ENCODE data around the gene CEP43.

The CEP43 gene

DNA sequence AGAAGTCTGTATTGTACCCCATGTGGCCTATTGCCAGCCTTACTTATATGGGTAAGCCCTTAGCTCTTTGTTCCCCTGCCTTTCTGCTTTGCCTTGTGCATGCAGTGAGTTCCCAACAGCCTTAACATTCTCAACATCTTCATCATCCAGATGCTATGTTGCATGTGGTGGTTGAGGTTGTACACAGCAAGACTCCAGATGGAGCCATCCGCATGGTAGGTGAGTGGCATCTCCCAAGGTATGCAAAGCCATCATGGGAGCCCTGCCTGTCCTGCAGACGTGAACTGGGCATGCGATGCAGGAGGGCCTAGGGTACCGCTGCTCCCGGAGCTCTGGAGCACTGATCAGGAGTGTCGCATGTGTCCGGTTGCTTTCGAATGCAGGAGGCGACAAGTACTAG is 16.1 kb downstream of the CEP43 start:
- DNase-seq, result no peak

DNA sequence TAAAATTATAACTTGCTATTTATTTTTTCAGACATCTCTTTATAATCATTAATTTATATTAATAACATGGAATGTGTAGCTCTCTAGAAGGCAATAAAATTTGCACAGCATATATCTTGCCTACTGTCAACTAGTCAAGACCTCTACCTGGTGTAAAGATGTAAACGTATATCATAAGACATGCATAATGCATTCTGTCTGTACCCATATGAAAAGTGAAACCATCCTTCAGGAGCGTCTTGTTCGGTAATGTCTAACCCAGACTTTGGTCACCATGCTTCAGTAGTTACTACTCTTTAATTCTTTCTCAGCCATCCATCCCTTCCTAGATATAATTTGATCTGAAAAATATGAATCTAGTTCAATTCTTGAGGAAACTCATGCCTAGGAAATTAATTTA is 21.0 kb downstream of the CEP43 start:
- no peak for DNase-seq

DNA sequence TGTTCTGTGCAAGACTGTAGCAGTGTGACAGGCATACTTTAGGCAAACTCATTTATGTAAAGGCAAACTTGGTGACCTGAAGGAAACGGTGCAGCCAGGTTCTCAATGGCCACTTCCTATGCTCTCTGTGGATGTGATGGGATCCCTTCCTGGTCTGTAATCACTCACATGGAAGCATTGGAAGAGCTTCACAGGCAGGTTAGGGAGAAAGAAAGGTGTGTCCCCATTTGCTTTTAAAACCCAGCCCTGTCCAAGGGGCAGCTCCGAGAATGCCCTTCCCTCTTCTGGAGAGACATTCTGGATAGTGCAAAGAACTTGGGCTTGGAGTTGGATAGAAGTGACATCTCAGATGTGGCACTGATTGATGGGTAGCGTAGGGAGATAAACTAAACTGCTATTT is 28.1 kb downstream of the CEP43 start:
- no peak for DNase-seq

DNA sequence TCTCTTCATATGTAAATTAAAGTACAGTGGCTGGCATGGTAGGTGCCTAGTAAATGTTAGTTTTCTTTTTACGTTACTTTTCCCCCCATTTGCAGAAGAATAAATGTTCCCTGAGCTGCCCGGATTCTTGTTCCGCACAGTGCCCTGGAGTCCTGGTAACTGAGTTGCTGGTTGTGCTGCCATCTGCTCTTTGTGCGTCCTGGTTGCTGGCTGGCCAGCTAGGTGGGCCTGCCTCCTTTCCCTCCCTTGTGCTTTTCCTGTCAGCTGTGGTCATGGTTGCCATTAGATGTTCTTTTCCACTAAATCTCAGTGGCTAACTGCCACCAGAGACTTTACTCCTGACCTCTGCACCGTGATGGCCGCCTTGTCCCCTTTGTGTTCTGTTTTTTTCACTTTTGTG is 28.6 kb downstream of the CEP43 start:
- DNase-seq, result no peak

DNA sequence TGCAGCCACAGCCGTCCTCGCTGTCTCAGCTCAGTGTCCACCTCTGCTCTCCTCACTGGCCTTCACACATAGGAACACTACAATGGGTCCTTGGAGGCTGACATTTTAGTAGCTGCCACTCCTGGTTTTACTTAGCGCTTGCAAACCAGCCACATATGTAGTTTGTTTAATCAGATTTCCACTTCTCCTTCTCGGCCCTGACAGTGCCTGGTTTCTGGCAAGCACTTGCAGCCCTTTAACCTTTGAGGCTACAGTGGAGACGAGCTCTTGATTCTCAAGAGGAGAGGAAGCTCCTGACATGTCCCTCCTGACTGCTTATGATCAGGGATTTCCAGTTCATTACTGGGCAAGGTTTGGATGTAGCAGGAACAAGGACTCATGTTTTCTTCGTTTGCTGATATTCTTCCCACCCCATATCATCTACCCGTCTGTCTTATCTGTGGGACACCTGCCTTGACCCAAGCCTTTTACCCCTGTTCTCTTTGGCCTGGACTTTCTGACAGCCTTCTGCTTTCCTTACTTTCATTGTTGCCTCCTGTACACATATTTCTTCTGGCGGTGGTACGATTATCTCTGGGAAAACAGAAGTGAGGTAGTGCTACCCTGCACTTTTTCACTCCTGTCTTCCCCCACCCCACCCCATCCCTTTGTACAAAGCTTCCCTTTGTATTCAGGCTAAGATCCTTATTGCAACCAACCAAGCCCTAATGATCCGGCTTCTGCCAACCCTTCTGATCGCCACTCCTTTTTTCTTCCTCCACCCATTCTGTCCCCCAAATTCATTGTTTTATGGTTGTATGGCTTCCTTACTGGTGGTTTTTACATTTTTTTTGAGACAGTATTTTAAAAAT is 31.2 kb downstream of the CEP43 start:
- DNase-seq, result no peak

DNA sequence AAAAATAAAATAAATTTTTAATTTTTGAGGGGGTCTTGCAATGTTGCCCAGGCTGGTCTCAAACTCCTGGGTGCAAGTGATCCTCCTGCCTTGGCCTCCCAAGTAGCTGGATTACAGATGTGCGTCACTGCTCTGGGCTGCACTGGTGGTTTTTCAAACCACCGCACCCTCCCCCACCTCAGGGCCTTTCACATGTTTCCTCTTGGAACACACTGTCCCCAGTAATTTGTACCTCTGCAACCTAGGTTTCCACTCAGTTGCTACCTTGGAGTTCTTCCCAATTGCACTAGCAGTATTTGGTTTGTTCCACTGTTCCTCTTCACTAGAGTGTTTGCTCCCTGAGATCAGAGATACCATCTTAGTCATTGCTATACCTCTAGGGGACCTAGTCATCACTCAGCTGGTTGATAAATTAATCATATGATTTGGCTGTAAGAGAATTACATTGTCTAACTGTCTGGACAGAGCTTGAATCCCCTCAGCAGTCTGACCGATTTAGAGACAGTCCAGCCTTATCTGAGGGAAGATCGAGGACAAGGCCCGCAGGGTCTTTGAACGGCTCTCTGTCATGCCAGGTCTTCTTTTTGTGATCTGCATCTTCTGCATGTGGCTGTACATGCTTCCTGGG is 32.0 kb downstream of the CEP43 start:
- no peak for DNase-seq

DNA sequence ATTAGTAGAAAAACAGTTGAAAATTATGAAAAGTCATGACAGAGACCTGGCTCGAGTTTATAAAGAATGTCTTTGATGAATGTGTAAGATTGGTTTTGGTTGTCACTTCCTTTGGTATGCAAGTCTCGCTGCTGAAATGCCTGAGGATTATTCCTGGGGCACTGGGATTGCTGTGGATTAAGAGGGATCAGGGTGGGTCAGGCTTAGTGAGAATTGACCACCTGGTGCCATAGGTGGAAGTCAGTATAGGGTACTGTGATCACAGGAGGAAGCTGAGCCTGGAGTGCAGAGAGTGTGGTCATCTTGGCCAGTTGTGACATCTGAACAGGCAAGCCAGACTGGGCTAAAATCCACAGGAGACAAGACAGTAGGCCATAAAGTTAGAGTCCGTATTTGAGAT is 34.9 kb downstream of the CEP43 start:
- DNase-seq, result no peak

DNA sequence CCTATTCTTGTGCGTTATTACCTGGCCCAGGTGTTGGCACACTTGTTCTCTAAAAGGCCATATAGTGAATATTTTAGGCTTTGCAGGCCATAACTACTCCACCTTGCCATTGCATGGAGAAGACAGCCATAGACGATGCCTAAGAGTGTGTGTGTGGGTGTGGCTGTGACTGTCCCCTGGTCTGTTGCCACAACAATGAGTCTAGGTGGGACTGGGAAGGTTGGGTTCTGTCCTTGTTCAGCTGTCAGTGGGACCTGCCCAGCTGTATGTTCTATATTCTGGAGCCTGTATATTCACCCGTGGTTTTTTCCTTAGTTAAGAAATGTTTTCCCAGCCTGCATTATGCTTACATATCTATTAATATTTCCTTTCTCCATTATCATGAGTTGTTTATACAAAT is 38.6 kb downstream of the CEP43 start:
- DNase-seq, result no peak

DNA sequence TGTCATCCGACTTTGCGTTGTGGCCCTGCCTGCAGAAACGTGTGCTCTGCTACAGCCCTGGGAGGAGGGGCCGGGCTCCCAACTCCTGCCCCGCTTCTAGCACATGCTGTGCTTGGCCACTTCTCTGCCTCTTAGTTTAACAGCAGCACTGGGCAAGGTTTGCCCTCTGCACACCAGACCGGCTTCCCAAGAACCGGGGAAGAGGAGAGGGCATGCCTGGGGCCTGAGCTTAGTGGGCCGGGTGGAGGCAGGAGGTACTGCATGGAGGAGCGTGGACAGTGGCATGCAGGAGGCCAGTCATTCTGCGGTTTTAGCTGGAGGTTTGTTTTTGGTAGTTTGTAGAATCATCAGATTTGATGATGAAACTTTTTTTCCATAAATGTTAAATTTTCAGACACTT is 45.5 kb downstream of the CEP43 start:
- no peak for DNase-seq

DNA sequence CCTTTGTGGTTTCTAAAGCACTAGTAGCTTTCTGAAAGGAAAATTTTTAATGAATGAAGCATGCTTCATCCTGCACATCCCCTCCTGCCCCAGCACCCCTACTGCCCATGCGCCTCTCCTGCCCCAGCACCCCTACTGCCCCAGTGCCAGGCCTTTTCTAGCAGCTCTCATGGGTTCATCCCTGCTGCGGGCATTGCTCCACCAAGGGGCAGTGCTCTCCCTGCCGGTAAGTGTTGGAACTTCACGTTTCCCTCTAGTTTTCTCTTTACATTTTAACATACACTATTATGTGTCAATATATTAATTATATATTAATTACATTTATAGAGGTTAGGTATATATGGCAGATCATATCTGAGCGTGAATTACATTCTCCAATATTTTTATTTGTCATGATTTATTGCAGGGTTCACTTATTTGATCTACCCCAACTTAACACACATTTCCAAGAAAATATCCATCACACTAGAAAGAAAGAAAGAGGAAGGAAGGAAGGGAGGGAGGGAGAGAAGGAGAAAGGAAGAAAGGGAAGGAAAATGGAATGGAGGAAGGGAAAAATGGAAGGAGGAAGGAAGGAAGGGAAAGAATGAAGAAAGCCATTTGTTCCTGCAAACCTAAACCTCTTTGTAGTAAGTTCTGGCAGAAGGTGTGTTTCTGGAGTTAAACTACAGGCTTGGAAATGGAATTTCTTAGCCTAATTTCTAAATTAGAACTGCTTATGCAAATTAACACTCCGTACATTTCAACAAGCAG is 46.8 kb downstream of the CEP43 start:
- no peak for DNase-seq

DNA sequence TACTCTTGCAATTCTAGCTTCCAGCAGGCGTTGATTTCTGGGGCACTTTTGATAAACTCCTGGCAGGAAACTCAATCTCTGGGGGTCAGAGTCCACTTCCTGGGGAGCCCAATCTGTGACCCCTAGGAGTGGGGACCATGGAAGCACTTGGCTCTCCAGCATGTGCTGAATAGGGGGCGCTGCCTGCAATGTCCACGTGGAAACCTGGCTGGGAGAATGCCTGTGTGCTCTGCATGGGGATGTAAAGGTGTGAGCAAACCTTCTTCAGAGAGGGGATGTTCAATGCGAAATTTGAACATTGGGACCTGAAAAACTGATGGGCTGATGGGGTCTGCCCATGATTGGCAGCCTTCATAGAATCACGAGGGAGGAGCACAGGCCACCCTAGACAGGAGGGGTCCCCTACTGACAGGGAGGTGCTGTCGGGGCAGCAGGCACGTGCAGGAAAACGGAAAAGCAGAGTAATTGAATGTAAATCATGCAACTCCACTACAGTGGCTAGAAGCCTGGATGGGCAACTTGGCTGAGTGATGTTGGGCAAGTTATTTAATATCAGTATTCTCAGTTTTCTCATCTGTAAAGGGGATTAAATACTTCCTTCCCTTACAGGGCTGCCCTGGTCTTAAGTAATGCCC is 47.8 kb downstream of the CEP43 start:
- DNase-seq, result no peak

DNA sequence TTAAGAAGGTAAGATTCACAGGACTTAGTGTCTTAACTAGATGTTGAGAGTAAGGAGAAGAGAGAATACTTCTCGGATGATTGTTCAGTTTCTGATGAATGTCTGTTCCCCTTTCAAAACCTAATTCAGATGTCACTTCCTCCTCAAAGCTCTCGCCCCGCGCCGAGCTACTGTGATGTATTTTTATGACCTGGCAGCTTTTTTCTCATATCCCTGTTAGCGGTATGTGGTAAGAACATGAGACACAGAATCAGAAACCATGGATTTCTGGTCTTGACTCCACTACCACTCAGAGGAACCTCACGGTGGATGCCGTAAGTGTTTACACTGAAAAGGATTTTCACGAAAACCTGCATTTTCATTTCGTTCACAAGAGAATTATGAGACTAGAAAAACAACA is 48.4 kb downstream of the CEP43 start:
- no peak for DNase-seq

Data from NCI-H2029 (cell line).